Measurements from ENCODE around the gene MAN2A1.
"Not testable (repeated sequence)": the region's sequence is repeated elsewhere in the genome, so short reads cannot be mapped to it uniquely, and the experiment has no call there.

The MAN2A1 gene

GRCh38 chr5:109756543-109757185, 66.9 kb downstream of the MAN2A1 start:
- Histone ChIP-seq H3K9ac (ENCODE audit: low read depth, low read length) (no peak overlapping the region), H3K36me3 (ENCODE audit: insufficient read depth, low read length) (peaks cover 45% of the 10 kb centered on the region), H3K4me3 (ENCODE audit: low read length) (no peak overlapping the region), H3K27ac (ENCODE audit: low read depth, low read length) (no peak overlapping the region), H3K4me1 (ENCODE audit: insufficient read depth, low read length) (no peaks in the 10 kb centered on the region), H3K27me3 (ENCODE audit: insufficient read depth, low read length) (no peaks in the 10 kb centered on the region), H3K9me3 (ENCODE audit: insufficient read depth, low read depth, low read length) (no peaks in the 10 kb centered on the region)
- WGBS, result 94% methylated on average over 5 of the region's 6 CpGs

- Histone ChIP-seq H3K27ac (ENCODE audit: low read depth, low read length) (no peak overlapping the region), H3K9me3 (ENCODE audit: insufficient read depth, low read depth, low read length) (no peaks in the 10 kb centered on the region), H3K9ac (ENCODE audit: low read depth, low read length) (no peak overlapping the region), H3K36me3 (ENCODE audit: insufficient read depth, low read length) (peaks cover 51% of the 10 kb centered on the region), H3K27me3 (ENCODE audit: insufficient read depth, low read length) (no peaks in the 10 kb centered on the region), H3K4me3 (ENCODE audit: low read length) (no peak overlapping the region), H3K4me1 (ENCODE audit: insufficient read depth, low read length) (no peaks in the 10 kb centered on the region)
These were observed 67.8 kb downstream of the MAN2A1 start for GRCh38 chr5:109757490-109757889.

- H3K9ac ChIP-seq (ENCODE audit: low read depth, low read length), result no peak overlapping the region
- peaks cover 57% of the 10 kb centered on the region for H3K36me3 ChIP-seq (ENCODE audit: insufficient read depth, low read length)
- H3K9me3 ChIP-seq (ENCODE audit: insufficient read depth, low read depth, low read length), result no peaks in the 10 kb centered on the region
- H3K4me3 ChIP-seq (ENCODE audit: low read length), result no peak overlapping the region
- H3K27ac ChIP-seq (ENCODE audit: low read depth, low read length), result no peak overlapping the region
- H3K27me3 ChIP-seq (ENCODE audit: insufficient read depth, low read length), result no peaks in the 10 kb centered on the region
- no peaks in the 10 kb centered on the region for H3K4me1 ChIP-seq (ENCODE audit: insufficient read depth, low read length)
These were observed 69.6 kb downstream of the MAN2A1 start for GRCh38 chr5:109759306-109759705.

- not testable (repeated sequence) for H3K27me3 ChIP-seq (ENCODE audit: insufficient read depth, low read length); H3K27ac ChIP-seq (ENCODE audit: low read depth, low read length); H3K9me3 ChIP-seq (ENCODE audit: insufficient read depth, low read depth, low read length); H3K4me3 ChIP-seq (ENCODE audit: low read length); H3K4me1 ChIP-seq (ENCODE audit: insufficient read depth, low read length); H3K9ac ChIP-seq (ENCODE audit: low read depth, low read length)
- WGBS, result 100% methylated on average over 2 of the region's 4 CpGs
- H3K36me3 ChIP-seq (ENCODE audit: insufficient read depth, low read length), result peaks cover 53% of the 10 kb centered on the region
These were observed 70.4 kb downstream of the MAN2A1 start for GRCh38 chr5:109760130-109760529.

- H3K9me3 ChIP-seq (ENCODE audit: insufficient read depth, low read depth, low read length), result no peaks in the 10 kb centered on the region
- H3K4me3 ChIP-seq (ENCODE audit: low read length), result no peak overlapping the region
- no peaks in the 10 kb centered on the region for H3K27me3 ChIP-seq (ENCODE audit: insufficient read depth, low read length)
- no peaks in the 10 kb centered on the region for H3K4me1 ChIP-seq (ENCODE audit: insufficient read depth, low read length)
- peaks cover 44% of the 10 kb centered on the region for H3K36me3 ChIP-seq (ENCODE audit: insufficient read depth, low read length)
- WGBS, result 100% methylated on average over 1 of the region's 1 CpG
- no peak overlapping the region for H3K9ac ChIP-seq (ENCODE audit: low read depth, low read length)
- H3K27ac ChIP-seq (ENCODE audit: low read depth, low read length), result no peak overlapping the region
These were observed 73.1 kb downstream of the MAN2A1 start for GRCh38 chr5:109762821-109763220.

- no peak overlapping the region for H3K4me3 ChIP-seq (ENCODE audit: low read length)
- no peaks in the 10 kb centered on the region for H3K9me3 ChIP-seq (ENCODE audit: insufficient read depth, low read depth, low read length)
- peaks cover 15% of the 10 kb centered on the region; the same call in 1 of the 2 replicates for H3K4me1 ChIP-seq (ENCODE audit: insufficient read depth, low read length)
- H3K9ac ChIP-seq (ENCODE audit: low read depth, low read length), result no peak overlapping the region
- peaks cover 69% of the 10 kb centered on the region for H3K36me3 ChIP-seq (ENCODE audit: insufficient read depth, low read length)
- 99% methylated on average over 4 of the region's 4 CpGs for whole genome bisulfite sequencing
- no peaks in the 10 kb centered on the region for H3K27me3 ChIP-seq (ENCODE audit: insufficient read depth, low read length)
- no peak overlapping the region for H3K27ac ChIP-seq (ENCODE audit: low read depth, low read length)
These were observed 77.7 kb downstream of the MAN2A1 start for GRCh38 chr5:109767184-109767995.

- Histone ChIP-seq H3K9me3 (ENCODE audit: insufficient read depth, low read depth, low read length) (no peaks in the 10 kb centered on the region), H3K9ac (ENCODE audit: low read depth, low read length) (no peak overlapping the region), H3K4me1 (ENCODE audit: insufficient read depth, low read length) (peaks cover 15% of the 10 kb centered on the region; the same call in 1 of the 2 replicates), H3K4me3 (ENCODE audit: low read length) (no peak overlapping the region), H3K27ac (ENCODE audit: low read depth, low read length) (no peak overlapping the region), H3K27me3 (ENCODE audit: insufficient read depth, low read length) (no peaks in the 10 kb centered on the region), H3K36me3 (ENCODE audit: insufficient read depth, low read length) (peaks cover 69% of the 10 kb centered on the region)
- WGBS, result 97% methylated on average over 3 of the region's 4 CpGs
These were observed 78.3 kb downstream of the MAN2A1 start for GRCh38 chr5:109767997-109768396.

DNA sequence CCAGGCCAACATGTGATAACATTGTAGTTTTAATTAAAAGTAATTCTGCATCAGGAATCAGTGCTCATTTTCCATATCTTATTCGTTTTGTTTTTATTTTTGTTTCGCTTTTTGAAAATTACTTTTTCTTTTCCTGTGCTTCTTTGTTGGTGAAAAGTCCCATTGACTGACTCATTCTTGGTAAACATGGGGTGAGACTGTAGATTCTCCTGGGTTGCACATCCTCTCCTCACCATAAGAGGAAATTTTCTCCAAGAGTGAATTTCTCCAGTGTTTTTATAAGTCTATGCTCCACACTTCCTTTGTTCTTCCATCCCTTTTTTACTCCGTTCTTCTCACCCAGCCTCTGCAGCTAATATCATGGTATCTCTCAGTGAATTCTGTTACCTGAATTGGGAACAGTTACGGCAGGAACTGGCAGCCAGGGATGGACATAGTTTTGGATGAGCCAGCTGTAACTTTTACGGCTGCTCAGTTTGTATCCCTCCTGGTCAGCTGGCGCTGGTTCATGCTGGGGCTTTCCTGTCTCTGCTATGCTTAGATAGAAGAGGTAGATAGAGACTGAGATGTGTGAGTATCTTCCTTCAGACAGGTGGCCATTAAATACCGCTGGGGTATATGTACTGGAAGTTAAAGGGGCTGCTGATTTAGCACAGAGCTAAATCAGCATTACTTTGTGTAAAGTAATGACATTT, 80.0 kb downstream of the MAN2A1 start:
- Histone ChIP-seq H3K4me1 (ENCODE audit: insufficient read depth, low read length) (peaks cover 15% of the 10 kb centered on the region; the same call in 1 of the 2 replicates), H3K9me3 (ENCODE audit: insufficient read depth, low read depth, low read length) (no peaks in the 10 kb centered on the region), H3K36me3 (ENCODE audit: insufficient read depth, low read length) (peaks cover 84% of the 10 kb centered on the region), H3K4me3 (ENCODE audit: low read length) (no peak overlapping the region), H3K9ac (ENCODE audit: low read depth, low read length) (no peak overlapping the region), H3K27ac (ENCODE audit: low read depth, low read length) (0 out of 2 replicates have a peak overlapping the region, but pooled peaks have one; percentile 13), H3K27me3 (ENCODE audit: insufficient read depth, low read length) (no peaks in the 10 kb centered on the region)
- 94% methylated on average over 7 of the region's 7 CpGs for WGBS

- H3K9me3 ChIP-seq (ENCODE audit: insufficient read depth, low read depth, low read length), result no peaks in the 10 kb centered on the region
- 83% methylated on average over 1 of the region's 2 CpGs for WGBS
- H3K4me1 ChIP-seq (ENCODE audit: insufficient read depth, low read length), result peaks cover 11% of the 10 kb centered on the region; the same call in 1 of the 2 replicates
- H3K27me3 ChIP-seq (ENCODE audit: insufficient read depth, low read length), result no peaks in the 10 kb centered on the region
- no peak overlapping the region for H3K9ac ChIP-seq (ENCODE audit: low read depth, low read length)
- H3K4me3 ChIP-seq (ENCODE audit: low read length), result no peak overlapping the region
- H3K27ac ChIP-seq (ENCODE audit: low read depth, low read length), result no peak overlapping the region
- H3K36me3 ChIP-seq (ENCODE audit: insufficient read depth, low read length), result peaks cover 81% of the 10 kb centered on the region
These were observed 85.4 kb downstream of the MAN2A1 start for GRCh38 chr5:109775130-109775529.

GRCh38 chr5:109779036-109779735, 89.5 kb downstream of the MAN2A1 start:
- H3K27ac ChIP-seq (ENCODE audit: low read depth, low read length), result no peak overlapping the region
- no peaks in the 10 kb centered on the region for H3K9me3 ChIP-seq (ENCODE audit: insufficient read depth, low read depth, low read length)
- H3K4me3 ChIP-seq (ENCODE audit: low read length), result no peak overlapping the region
- H3K9ac ChIP-seq (ENCODE audit: low read depth, low read length), result no peak overlapping the region
- 100% methylated on average over 1 of the region's 5 CpGs for WGBS
- no peaks in the 10 kb centered on the region for H3K27me3 ChIP-seq (ENCODE audit: insufficient read depth, low read length)
- H3K4me1 ChIP-seq (ENCODE audit: insufficient read depth, low read length), result no peaks in the 10 kb centered on the region
- H3K36me3 ChIP-seq (ENCODE audit: insufficient read depth, low read length), result peaks cover 78% of the 10 kb centered on the region

- H3K27me3 ChIP-seq (ENCODE audit: insufficient read depth, low read length), result no peaks in the 10 kb centered on the region
- H3K4me3 ChIP-seq (ENCODE audit: low read length), result no peak overlapping the region
- no peaks in the 10 kb centered on the region for H3K9me3 ChIP-seq (ENCODE audit: insufficient read depth, low read depth, low read length)
- peaks cover 89% of the 10 kb centered on the region for H3K36me3 ChIP-seq (ENCODE audit: insufficient read depth, low read length)
- no peak overlapping the region for H3K27ac ChIP-seq (ENCODE audit: low read depth, low read length)
- WGBS, result 100% methylated on average over 2 of the region's 2 CpGs
- H3K9ac ChIP-seq (ENCODE audit: low read depth, low read length), result no peak overlapping the region
- no peaks in the 10 kb centered on the region for H3K4me1 ChIP-seq (ENCODE audit: insufficient read depth, low read length)
These were observed 95.0 kb downstream of the MAN2A1 start for GRCh38 chr5:109784687-109785086.
